ENCODE results near the gene ADIRF. TPM values are rescaled to one million over a fixed set of nuclear protein-coding genes. Genes with fewer than 3 reads are reported as not detected.
"Not testable (repeated sequence)": the region's sequence is repeated elsewhere in the genome, so short reads cannot be mapped to it uniquely, and the experiment has no call there.

Gene ADIRF
- total RNA-seq, 1 donor from 2014 or later = not detected

DNA sequence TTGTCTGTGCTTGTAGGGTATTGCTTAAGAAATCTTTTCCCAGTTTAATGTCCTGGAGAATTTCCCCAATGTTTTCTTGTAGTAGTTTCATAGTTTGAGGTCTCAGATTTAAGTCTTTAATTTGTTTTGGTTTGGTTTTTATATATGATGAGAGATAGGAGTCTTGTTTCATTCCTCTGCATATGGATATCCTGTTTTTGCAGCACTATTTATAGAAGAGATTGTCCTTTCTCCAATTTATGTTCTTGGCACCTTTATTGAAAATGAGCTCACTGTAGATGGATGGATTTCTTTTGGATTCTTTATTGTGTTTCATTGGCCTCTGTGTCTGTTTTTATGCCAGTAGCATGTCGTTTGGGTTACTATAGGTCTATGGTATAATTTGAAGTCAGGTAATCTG, 20.2 kb downstream of the ADIRF start:
- Histone ChIP-seq H3K9me3 (ENCODE audit: insufficient read depth, low read depth, low read length) (no peaks in the 10 kb centered on the region), H3K27me3 (ENCODE audit: insufficient read depth, low read length) (peaks cover 3% of the 10 kb centered on the region), H2AFZ (ENCODE audit: low read depth, low read length) (no peak overlapping the region), H3K4me2 (ENCODE audit: low read length) (no peak overlapping the region), H3K9ac (ENCODE audit: low read length) (no peak overlapping the region), H3K4me1 (ENCODE audit: insufficient read depth, low read length) (no peaks in the 10 kb centered on the region), H4K20me1 (ENCODE audit: insufficient read depth, low read length) (no peaks in the 10 kb centered on the region), H3K36me3 (ENCODE audit: insufficient read depth, low read length) (no peaks in the 10 kb centered on the region), H3K4me3 (ENCODE audit: insufficient read depth, low read depth, low read length) (no peak overlapping the region), H3K79me2 (ENCODE audit: insufficient read depth, low read length) (no peaks in the 10 kb centered on the region), H3K27ac (ENCODE audit: low read depth, low read length) (no peak overlapping the region)
- FAIRE-seq (no peak), DNase-seq (ENCODE audit: low read depth) (no peak)
- Mint-ChIP-seq H3K4me1 (ENCODE audit: low read depth, unreplicated experiment) (no peaks in the 10 kb centered on the region), H3K27ac (ENCODE audit: unreplicated experiment) (no peak overlapping the region), H3K9me3 (ENCODE audit: unreplicated experiment) (no peaks in the 10 kb centered on the region), H3K36me3 (ENCODE audit: low read depth, unreplicated experiment) (no peaks in the 10 kb centered on the region), H3K4me3 (ENCODE audit: unreplicated experiment) (no peak overlapping the region), H3K27me3 (ENCODE audit: low read depth, unreplicated experiment) (peaks cover 2% of the 10 kb centered on the region)
- TF ChIP-seq EZH2 (IDR thresholded peaks at IDR 0.05; ENCODE audit: insufficient read depth, low read length) = no peak
- TF ChIP-seq CTCF (IDR thresholded peaks at IDR 0.05; ENCODE audit: insufficient read depth, low read depth, low read length) = no peak

DNA sequence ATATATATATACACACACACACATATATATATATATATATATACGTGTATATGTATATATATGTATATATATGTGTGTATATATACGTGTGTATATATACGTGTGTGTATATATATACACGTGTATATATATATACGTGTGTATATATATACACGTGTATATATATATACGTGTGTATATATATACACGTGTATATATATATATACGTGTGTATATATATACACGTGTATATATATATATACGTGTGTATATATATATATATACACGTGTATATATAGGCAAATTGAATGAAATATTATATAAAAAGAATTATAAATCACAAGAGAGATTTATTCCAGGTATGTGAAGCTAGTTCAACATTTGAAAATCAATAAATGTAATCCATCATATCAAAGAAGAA, 23.1 kb downstream of the ADIRF start:
- not testable (repeated sequence) for H3K4me3 ChIP-seq (ENCODE audit: insufficient read depth, low read depth, low read length); H3K27me3 Mint-ChIP-seq (ENCODE audit: low read depth, unreplicated experiment); H3K36me3 Mint-ChIP-seq (ENCODE audit: low read depth, unreplicated experiment); FAIRE-seq; H3K9ac ChIP-seq (ENCODE audit: low read length); DNase-seq (ENCODE audit: low read depth); H3K36me3 ChIP-seq (ENCODE audit: insufficient read depth, low read length); H3K4me2 ChIP-seq (ENCODE audit: low read length); H3K4me3 Mint-ChIP-seq (ENCODE audit: unreplicated experiment); H3K27ac Mint-ChIP-seq (ENCODE audit: unreplicated experiment); H3K9me3 ChIP-seq (ENCODE audit: insufficient read depth, low read depth, low read length); H2AFZ ChIP-seq (ENCODE audit: low read depth, low read length); H3K4me1 Mint-ChIP-seq (ENCODE audit: low read depth, unreplicated experiment); H4K20me1 ChIP-seq (ENCODE audit: insufficient read depth, low read length); H3K4me1 ChIP-seq (ENCODE audit: insufficient read depth, low read length); H3K9me3 Mint-ChIP-seq (ENCODE audit: unreplicated experiment); H3K27me3 ChIP-seq (ENCODE audit: insufficient read depth, low read length); H3K27ac ChIP-seq (ENCODE audit: low read depth, low read length); H3K79me2 ChIP-seq (ENCODE audit: insufficient read depth, low read length)

- Histone ChIP-seq H2AFZ (ENCODE audit: low read depth, low read length) (no peak overlapping the region), H4K20me1 (ENCODE audit: insufficient read depth, low read length) (no peaks in the 10 kb centered on the region), H3K36me3 (ENCODE audit: insufficient read depth, low read length) (no peaks in the 10 kb centered on the region), H3K27ac (ENCODE audit: low read depth, low read length) (no peak overlapping the region), H3K79me2 (ENCODE audit: insufficient read depth, low read length) (no peaks in the 10 kb centered on the region), H3K9ac (ENCODE audit: low read length) (no peak overlapping the region), H3K4me2 (ENCODE audit: low read length) (no peak overlapping the region), H3K27me3 (ENCODE audit: insufficient read depth, low read length) (peaks cover 3% of the 10 kb centered on the region), H3K9me3 (ENCODE audit: insufficient read depth, low read depth, low read length) (no peaks in the 10 kb centered on the region), H3K4me1 (ENCODE audit: insufficient read depth, low read length) (no peaks in the 10 kb centered on the region), H3K4me3 (ENCODE audit: insufficient read depth, low read depth, low read length) (no peak overlapping the region)
- no peak for TF ChIP-seq CTCF (IDR thresholded peaks at IDR 0.05; ENCODE audit: insufficient read depth, low read depth, low read length)
- no peak for TF ChIP-seq EZH2 (IDR thresholded peaks at IDR 0.05; ENCODE audit: insufficient read depth, low read length)
- FAIRE-seq = no peak
- no peaks in the 10 kb centered on the region for H3K9me3 Mint-ChIP-seq (ENCODE audit: unreplicated experiment)
- H3K27ac Mint-ChIP-seq (ENCODE audit: unreplicated experiment) = no peak overlapping the region
- H3K4me1 Mint-ChIP-seq (ENCODE audit: low read depth, unreplicated experiment) = no peaks in the 10 kb centered on the region
- H3K4me3 Mint-ChIP-seq (ENCODE audit: unreplicated experiment) = no peak overlapping the region
- no peak for DNase-seq (ENCODE audit: low read depth)
- no peaks in the 10 kb centered on the region for H3K36me3 Mint-ChIP-seq (ENCODE audit: low read depth, unreplicated experiment)
- H3K27me3 Mint-ChIP-seq (ENCODE audit: low read depth, unreplicated experiment) = peaks cover 2% of the 10 kb centered on the region
These were observed 24.2 kb downstream of the ADIRF start for GRCh38 chr10:86992456-86992855.

Measured in astrocyte (in vitro differentiated cells and primary cell).